Natural killer cell (primary cell): ENCODE data around the gene AXIN2. TPM values are rescaled to one million over a fixed set of nuclear protein-coding genes. Genes with fewer than 3 reads are reported as not detected.

Source experiments
- ATAC-seq, 3 donors: fragments of 150-1000 bp in 2 of 3; fragments of 200-7000 bp in 1 of 3; cut with Tn5 transposase; 1 replicate in 1 of 3; 2 replicates in 2 of 3; pipeline ENCODE4 v1.10.0; 2021; ENCODE audit warnings: mild to moderate bottlenecking in 2 of 3, moderate library complexity in 2 of 3
- DNase-seq, 2 donors: peaks; one replicate each; pipeline versions ENCODE4 v3.0.0 to v3.0.0-alpha.2; 2013 to 2021; ENCODE audit warnings: mixed read lengths in 1 of 2
- H3K27ac ChIP-seq: one replicate; pipeline ENCODE4 v1.5.1; 2013; ENCODE audit warnings: mild to moderate bottlenecking, low read length
- H3K27me3 ChIP-seq: one replicate; pipeline ENCODE4 v1.6.1; 2013; ENCODE audit warnings: low read length; ENCODE audit not compliant: control insufficient read depth, insufficient read depth
- H3K36me3 ChIP-seq: one replicate; pipeline ENCODE4 v1.6.1; 2013; ENCODE audit warnings: low read length; ENCODE audit not compliant: control insufficient read depth, insufficient read depth
- H3K4me1 ChIP-seq: one replicate; pipeline ENCODE4 v1.6.1; 2013; ENCODE audit warnings: low read length; ENCODE audit not compliant: control insufficient read depth, insufficient read depth
- H3K4me3 ChIP-seq: one replicate; pipeline ENCODE4 v1.5.1; 2013; ENCODE audit warnings: low read length
- H3K9me3 ChIP-seq: one replicate; pipeline ENCODE4 v1.6.1; 2013; ENCODE audit warnings: low read length; ENCODE audit not compliant: control insufficient read depth, insufficient read depth
- H3K27ac Mint-ChIP-seq, 2 donors: one replicate each; pipeline ENCODE4 v1.8.0; 2022; ENCODE audit warnings: mild to moderate bottlenecking in 2 of 2, mixed read lengths in 2 of 2, moderate library complexity in 1 of 2
- H3K27me3 Mint-ChIP-seq, 2 donors: one replicate each; pipeline ENCODE4 v1.8.0; 2022; ENCODE audit warnings: low read depth in 2 of 2, mixed read lengths in 2 of 2
- H3K36me3 Mint-ChIP-seq: one replicate; pipeline ENCODE4 v1.8.0; 2022; ENCODE audit warnings: mixed read lengths
- H3K4me1 Mint-ChIP-seq, 2 donors: one replicate each; pipeline ENCODE4 v1.8.0; 2022; ENCODE audit warnings: mixed read lengths in 2 of 2
- H3K4me3 Mint-ChIP-seq: one replicate; pipeline ENCODE4 v1.8.0; 2022; ENCODE audit warnings: mild to moderate bottlenecking, moderate library complexity, mixed read lengths
- H3K9me3 Mint-ChIP-seq, 2 donors: one replicate each; pipeline ENCODE4 v1.8.0; 2022; ENCODE audit warnings: mixed read lengths in 2 of 2
- WGBS: methylation state at CpG from one replicate; pipeline ENCODE4 v1.1.7; 2013; ENCODE audit warnings: missing lambda C conversion rate; ENCODE audit not compliant: insufficient coverage; 5-methylcytosine and 5-hydroxymethylcytosine counted together
- intact Hi-C: fragments of 100-400 bp; cut with micrococcal nuclease; formaldehyde crosslinking; loops from one replicate; pipeline ENCODE4 v1.14.2; 2022
- total RNA-seq, 4 donors: library from RNA; stranded (reverse); fragments of 120-200 nt in 1 of 4; gene quantifications; one replicate each; pipeline versions ENCODE4 v1.2.3 to v1.2.4, GENCODE V29; 2013 to 2022
- TF ChIP-seq, protein P1 (sequence below): fragments of 200-600 bp; IDR thresholded peaks from one replicate; pipeline ENCODE4 v1.8.0; 2022; ENCODE audit warnings: antibody characterized with exemption

Gene AXIN2
- total RNA-seq, 3 donors from 2014 or later (not counting 1 experiment from before 2014, with no cell fraction given) = 1.3 to 4.1 (median 1.7) TPM

DNA sequence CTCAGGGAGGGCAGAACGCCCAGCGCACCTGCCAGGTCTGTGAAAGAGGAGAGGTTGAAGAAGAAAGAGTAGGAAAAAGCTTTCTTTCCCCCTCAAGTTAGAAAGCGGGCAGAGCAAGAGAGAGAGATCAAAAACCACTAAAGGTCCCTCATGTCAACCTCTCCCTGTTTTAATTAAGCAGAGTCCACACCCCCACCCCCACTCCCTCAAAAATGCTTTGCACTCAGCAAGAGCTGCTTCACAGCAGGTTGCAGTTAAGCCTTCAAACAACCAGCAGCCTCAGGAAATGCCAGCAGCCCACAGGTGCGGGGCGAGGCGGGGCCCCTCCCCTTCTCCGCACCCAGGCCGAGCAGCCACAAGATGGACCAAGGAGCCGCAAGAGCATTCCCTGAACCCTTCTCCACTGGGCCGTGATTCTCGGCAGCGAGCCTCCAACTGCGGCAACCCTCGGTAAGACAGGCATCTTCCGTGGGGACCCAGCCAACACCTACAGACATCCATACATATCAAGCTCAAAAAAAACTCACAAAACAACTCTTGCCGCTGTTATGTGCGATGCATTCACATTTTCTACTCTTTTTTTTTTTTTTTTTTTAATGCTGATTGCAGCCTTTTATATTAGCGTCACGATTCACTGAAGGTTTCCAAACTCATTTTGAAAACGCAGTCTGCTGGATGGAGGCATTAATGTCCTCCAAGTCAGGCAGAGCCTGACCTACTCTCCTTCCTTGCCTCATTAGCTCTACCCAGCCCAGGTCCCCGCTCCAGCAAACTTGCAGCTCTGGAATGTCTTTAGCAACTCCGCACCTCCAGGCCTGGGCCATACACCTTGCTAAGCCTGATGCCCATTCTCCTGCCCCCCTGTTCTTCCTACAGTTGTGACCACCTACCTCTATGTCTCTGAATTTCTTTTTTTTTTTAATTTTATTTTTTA is 66.1 kb downstream of the AXIN2 start:
- Histone ChIP-seq H3K27ac (no peak overlapping the region), H3K36me3 (no peaks in the 10 kb centered on the region), H3K27me3 (peaks cover 2% of the 10 kb centered on the region), H3K9me3 (peaks cover 2% of the 10 kb centered on the region), H3K4me3 (no peak overlapping the region), H3K4me1 (peaks cover 5% of the 10 kb centered on the region)
- Mint-ChIP-seq H3K9me3 (no peaks in the 10 kb centered on the region), H3K4me3 (no peak overlapping the region), H3K27me3 (peaks cover 18 to 45% of the 10 kb centered on the region in 2 donors), H3K27ac (no peak overlapping the region), H3K36me3 (no peaks in the 10 kb centered on the region), H3K4me1 (no peaks in the 10 kb centered on the region)
- intact Hi-C loops = no loop called here
- peak in 1 of 2 donors; percentile 36 for DNase-seq
- 22% methylated on average over 22 of the region's 22 CpGs for WGBS
- TF ChIP-seq, protein P1, sequence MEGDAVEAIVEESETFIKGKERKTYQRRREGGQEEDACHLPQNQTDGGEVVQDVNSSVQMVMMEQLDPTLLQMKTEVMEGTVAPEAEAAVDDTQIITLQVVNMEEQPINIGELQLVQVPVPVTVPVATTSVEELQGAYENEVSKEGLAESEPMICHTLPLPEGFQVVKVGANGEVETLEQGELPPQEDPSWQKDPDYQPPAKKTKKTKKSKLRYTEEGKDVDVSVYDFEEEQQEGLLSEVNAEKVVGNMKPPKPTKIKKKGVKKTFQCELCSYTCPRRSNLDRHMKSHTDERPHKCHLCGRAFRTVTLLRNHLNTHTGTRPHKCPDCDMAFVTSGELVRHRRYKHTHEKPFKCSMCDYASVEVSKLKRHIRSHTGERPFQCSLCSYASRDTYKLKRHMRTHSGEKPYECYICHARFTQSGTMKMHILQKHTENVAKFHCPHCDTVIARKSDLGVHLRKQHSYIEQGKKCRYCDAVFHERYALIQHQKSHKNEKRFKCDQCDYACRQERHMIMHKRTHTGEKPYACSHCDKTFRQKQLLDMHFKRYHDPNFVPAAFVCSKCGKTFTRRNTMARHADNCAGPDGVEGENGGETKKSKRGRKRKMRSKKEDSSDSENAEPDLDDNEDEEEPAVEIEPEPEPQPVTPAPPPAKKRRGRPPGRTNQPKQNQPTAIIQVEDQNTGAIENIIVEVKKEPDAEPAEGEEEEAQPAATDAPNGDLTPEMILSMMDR = no peak
- ATAC-seq = no peak

DNA sequence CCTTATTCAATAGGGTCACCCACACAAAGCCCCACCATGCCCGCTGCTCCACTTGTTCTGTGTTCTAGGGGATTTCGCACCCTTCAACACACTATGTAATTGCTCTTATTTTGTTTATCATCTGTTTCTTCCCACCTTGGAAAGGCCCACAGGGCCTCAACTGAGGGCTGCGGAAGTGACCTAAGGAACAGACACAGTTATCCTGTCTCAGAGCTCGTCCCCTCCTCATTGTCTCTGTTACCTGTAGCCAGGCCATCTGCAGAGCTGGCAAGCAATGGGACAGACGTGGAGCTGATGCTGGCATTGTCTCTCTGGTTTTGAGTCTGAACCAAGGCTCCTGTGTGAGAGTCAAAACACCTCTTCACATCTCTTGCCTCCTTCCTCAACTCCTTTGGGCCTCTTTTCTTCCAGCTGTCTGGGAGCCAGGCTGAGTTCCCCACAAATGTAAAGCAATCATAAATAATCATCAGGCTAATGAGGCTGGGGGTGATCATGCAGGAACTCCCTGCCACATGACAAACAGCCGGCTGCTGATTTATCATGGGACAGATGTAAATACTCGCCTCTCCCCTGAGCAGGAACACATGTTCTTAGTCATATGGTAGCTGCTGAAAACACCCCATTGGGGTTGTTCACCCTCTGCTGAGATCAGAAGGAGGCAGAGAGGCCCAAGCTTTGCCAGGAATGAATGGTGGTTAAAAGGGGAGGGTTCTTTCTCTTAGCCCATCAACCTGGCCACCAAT is 71.9 kb downstream of the AXIN2 start:
- no peaks in the 10 kb centered on the region for H3K9me3 ChIP-seq
- Mint-ChIP-seq H3K36me3 (no peaks in the 10 kb centered on the region), H3K27ac (no peak overlapping the region), H3K27me3 (peaks cover 13 to 22% of the 10 kb centered on the region in 2 donors), H3K4me1 (no peaks in the 10 kb centered on the region), H3K4me3 (no peak overlapping the region), H3K9me3 (no peaks in the 10 kb centered on the region)
- H3K4me1 ChIP-seq = no peaks in the 10 kb centered on the region
- ATAC-seq (no peak), DNase-seq (no peak)
- no peaks in the 10 kb centered on the region for H3K36me3 ChIP-seq
- TF ChIP-seq, protein P1 = no peak
- H3K4me3 ChIP-seq = no peak overlapping the region
- WGBS = 78% methylated on average over 7 of the region's 7 CpGs
- intact Hi-C loops = no loop called here
- no peak overlapping the region for H3K27ac ChIP-seq
- no peaks in the 10 kb centered on the region for H3K27me3 ChIP-seq

DNA sequence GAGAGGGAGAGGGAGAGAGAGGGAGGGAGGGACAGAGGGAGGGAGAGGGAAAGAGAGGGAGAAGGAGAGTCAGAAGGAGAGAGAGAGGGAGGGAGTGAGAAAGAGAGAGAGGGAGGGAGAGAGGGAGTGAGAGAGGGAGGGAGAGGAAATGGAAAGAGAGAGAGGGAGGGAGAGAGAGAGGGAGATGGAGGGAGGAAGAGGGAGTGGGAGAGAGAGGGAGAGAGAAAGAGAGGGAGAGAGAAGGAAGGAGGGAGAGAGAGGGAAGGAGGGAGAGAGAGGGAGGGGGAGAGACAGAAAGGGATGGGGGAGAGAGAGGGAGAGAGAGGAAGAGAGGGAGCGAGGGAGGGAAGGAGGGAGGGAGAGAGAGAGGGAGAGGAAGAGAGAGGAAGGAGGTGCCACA is 72.8 kb downstream of the AXIN2 start:
- Histone ChIP-seq H3K4me1 (no peaks in the 10 kb centered on the region), H3K4me3 (no peak overlapping the region), H3K27ac (no peak overlapping the region), H3K36me3 (no peaks in the 10 kb centered on the region), H3K27me3 (no peaks in the 10 kb centered on the region), H3K9me3 (no peaks in the 10 kb centered on the region)
- Mint-ChIP-seq H3K4me1 (no peaks in the 10 kb centered on the region), H3K27me3 (peaks cover 13 to 22% of the 10 kb centered on the region in 2 donors), H3K36me3 (no peaks in the 10 kb centered on the region), H3K4me3 (no peak overlapping the region), H3K27ac (no peak overlapping the region), H3K9me3 (no peaks in the 10 kb centered on the region)
- no peak for DNase-seq
- no peak for ATAC-seq
- TF ChIP-seq, protein P1 = no peak
- intact Hi-C loops = no loop called here
- WGBS = 100% methylated on average over 1 of the region's 1 CpG
